Peyer's patch (tissue), 4 donors: Measurements from ENCODE around the gene EPB41L1. TPM values are rescaled to one million over a fixed set of nuclear protein-coding genes. Genes with fewer than 3 reads are reported as not detected.

Experiments
- DNase-seq, 3 donors: peaks; one replicate each; pipeline ENCODE4 v3.0.0-alpha.2; 2017 to 2019
- H3K27ac ChIP-seq, 4 donors: fragments of 200-600 bp; sonication (generic); one replicate each; pipeline ENCODE4 v1.5.1; 2016 to 2019
- H3K27me3 ChIP-seq, 2 donors: fragments of 200-600 bp; sonication (generic); one replicate each; pipeline ENCODE4 v1.5.1; 2019
- H3K36me3 ChIP-seq, 3 donors: fragments of 200-600 bp; sonication (generic); one replicate each; pipeline ENCODE4 v1.5.1; 2016 to 2019
- H3K4me1 ChIP-seq, 4 donors: fragments of 200-600 bp; sonication (generic); one replicate each; pipeline ENCODE4 v1.5.1; 2016 to 2019
- H3K4me3 ChIP-seq, 4 donors: fragments of 200-600 bp; sonication (generic); 1 replicate in 3 of 4; 2 replicates in 1 of 4; pipeline ENCODE4 v1.5.1; 2016 to 2019; ENCODE audit warnings: mild to moderate bottlenecking in 1 of 4
- H3K9me3 ChIP-seq, 4 donors: fragments of 200-600 bp; sonication (generic); one replicate each; pipeline ENCODE4 v1.5.1; 2016 to 2019; ENCODE audit warnings: mild to moderate bottlenecking in 1 of 4
- CTCF ChIP-seq, 6 experiments: fragments of 450-650 bp in 4 of 6; fragments of 200-600 bp in 2 of 6; sonication (generic) in 1 of 6; IDR thresholded peaks; one replicate each; pipeline ENCODE4 v1.5.1; 2017 to 2019; ENCODE audit warnings: antibody characterized with exemption in 6 of 6, mild to moderate bottlenecking in 3 of 6, moderate library complexity in 1 of 6
- POLR2A ChIP-seq, 2 donors: fragments of 450-650 bp; IDR thresholded peaks; one replicate each; pipeline ENCODE4 v1.5.1; 2017; ENCODE audit warnings: antibody characterized with exemption in 2 of 2, mild to moderate bottlenecking in 2 of 2, moderate library complexity in 2 of 2
- total RNA-seq, 4 donors: library from RNA; depleted of rRNA; stranded (reverse); fragments of >200 nt; gene quantifications; one replicate each; pipeline ENCODE4 v1.1.0, GENCODE V29; 2016

EPB41L1 gene
- total RNA-seq, 4 donors from 2014 or later, result 23.1 to 104 (median 57.2) TPM

- Histone ChIP-seq H3K27me3 (no peaks in the 10 kb centered on the region), H3K4me3 (no peak overlapping the region), H3K27ac (no peak overlapping the region), H3K4me1 (peaks cover 0 to 17% (median 2%) of the 10 kb centered on the region in 4 donors), H3K9me3 (no peaks in the 10 kb centered on the region), H3K36me3 (no peaks in the 10 kb centered on the region)
- no peak for DNase-seq
- no peak for TF ChIP-seq CTCF (IDR thresholded peaks at IDR 0.05)
These were observed 45.1 kb upstream of the EPB41L1 start for GRCh38 chr20:36109251-36109947.

GRCh38 chr20:36110994-36111393 lies 43.5 kb upstream of the EPB41L1 start:
- no peak overlapping the region for H3K27ac ChIP-seq
- TF ChIP-seq CTCF (IDR thresholded peaks at IDR 0.05) (no peak), POLR2A (IDR thresholded peaks at IDR 0.05) (no peak)

GRCh38 chr20:36112112-36112511 lies 42.4 kb upstream of the EPB41L1 start:
- TF ChIP-seq CTCF (IDR thresholded peaks at IDR 0.05) (no peak), POLR2A (IDR thresholded peaks at IDR 0.05) (no peak)
- Histone ChIP-seq H3K27me3 (no peaks in the 10 kb centered on the region), H3K4me3 (no peak overlapping the region), H3K4me1 (peaks cover 0 to 4% (median 2%) of the 10 kb centered on the region in 4 donors), H3K9me3 (no peaks in the 10 kb centered on the region), H3K27ac (peak overlapping the region in 1 of 4 donors; percentile 23), H3K36me3 (no peaks in the 10 kb centered on the region)
- DNase-seq, result no peak

More at GRCh38 chr20:36110994-36111393, 43.5 kb upstream of the EPB41L1 start:
- peaks cover 0 to 12% (median 2%) of the 10 kb centered on the region in 4 donors for H3K4me1 ChIP-seq
- DNase-seq, result no peak
- H3K4me3 ChIP-seq, result no peak overlapping the region
- H3K9me3 ChIP-seq, result no peaks in the 10 kb centered on the region
- no peaks in the 10 kb centered on the region for H3K27me3 ChIP-seq
- no peaks in the 10 kb centered on the region for H3K36me3 ChIP-seq

- Histone ChIP-seq H3K9me3 (no peaks in the 10 kb centered on the region), H3K36me3 (no peaks in the 10 kb centered on the region), H3K4me1 (peaks cover 0 to 4% (median 2%) of the 10 kb centered on the region in 4 donors), H3K27ac (no peak overlapping the region), H3K27me3 (no peaks in the 10 kb centered on the region), H3K4me3 (no peak overlapping the region)
- TF ChIP-seq POLR2A (IDR thresholded peaks at IDR 0.05) (no peak), CTCF (IDR thresholded peaks at IDR 0.05) (no peak)
- no peak for DNase-seq
These were observed 41.5 kb upstream of the EPB41L1 start for GRCh38 chr20:36113036-36113435.

- Histone ChIP-seq H3K27ac (no peak overlapping the region), H3K4me3 (no peak overlapping the region), H3K36me3 (no peaks in the 10 kb centered on the region), H3K27me3 (no peaks in the 10 kb centered on the region), H3K4me1 (peaks cover 0 to 10% (median 2%) of the 10 kb centered on the region in 4 donors), H3K9me3 (no peaks in the 10 kb centered on the region)
- DNase-seq, result no peak
- TF ChIP-seq POLR2A (IDR thresholded peaks at IDR 0.05), result no peak
- no peak for TF ChIP-seq CTCF (IDR thresholded peaks at IDR 0.05)
These were observed 40.8 kb upstream of the EPB41L1 start for GRCh38 chr20:36113566-36114250.
